Prostate gland (tissue), 2 donors: ENCODE data around the gene ITPR2.

Experiments used
- CTCF ChIP-seq, 4 experiments: fragments of 200-600 bp in 2 of 4; fragments of 450-650 bp in 2 of 4; sonication (generic) in 2 of 4; IDR thresholded peaks; 1 replicate in 3 of 4; 2 replicates in 1 of 4; pipeline ENCODE4 v1.5.1; 2016 to 2019; ENCODE audit warnings: antibody characterized with exemption in 4 of 4, mild to moderate bottlenecking in 2 of 4, moderate library complexity in 2 of 4
- POLR2A ChIP-seq: fragments of 450-650 bp; IDR thresholded peaks from one replicate; pipeline ENCODE4 v1.6.1; 2016; ENCODE audit warnings: antibody characterized with exemption, mild to moderate bottlenecking
- POLR2AphosphoS5 ChIP-seq: sonication (generic); formaldehyde crosslinking; IDR thresholded peaks from one replicate; pipeline ENCODE4 v1.6.1; 2017; ENCODE audit warnings: antibody characterized with exemption

GRCh38 chr12:26528943-26529342, 304.1 kb downstream of the ITPR2 start:
- TF ChIP-seq CTCF (IDR thresholded peaks at IDR 0.05) (no peak), POLR2AphosphoS5 (no peak), POLR2A (no peak)
